Measurements from ENCODE around the gene KLHDC4.

GRCh38 chr16:87742781-87743490, 22.9 kb downstream of the KLHDC4 start:
- TF ChIP-seq CTCF (conservative IDR thresholded peaks at IDR 0.05; ENCODE audit: low read depth, low read length) (no peak), CEBPB (IDR thresholded peaks at IDR 0.05; ENCODE audit: low read depth, low read length) (no peak), POLR2A (IDR thresholded peaks at IDR 0.05; ENCODE audit: low read depth, low read length) (no peak), MAZ (IDR thresholded peaks at IDR 0.05; ENCODE audit: borderline replicate concordance, low read depth, low read length) (no peak), SMC3 (IDR thresholded peaks at IDR 0.05; ENCODE audit: low read depth, low read length) (no peak), RAD21 (IDR thresholded peaks at IDR 0.05; ENCODE audit: low read length) (no peak), NFE2L2 (IDR thresholded peaks at IDR 0.05; ENCODE audit: low read depth, low read length) (no peak), RFX5 (IDR thresholded peaks at IDR 0.05; ENCODE audit: low read depth, low read length) (no peak), ELK1 (IDR thresholded peaks at IDR 0.05; ENCODE audit: borderline replicate concordance, low read depth, low read length) (no peak), CHD1 (IDR thresholded peaks at IDR 0.05; ENCODE audit: low read depth, low read length) (no peak), MXI1 (IDR thresholded peaks at IDR 0.05; ENCODE audit: borderline replicate concordance, low read depth, low read length) (no peak), USF2 (IDR thresholded peaks at IDR 0.05; ENCODE audit: low read depth, low read length) (no peak), BHLHE40 (IDR thresholded peaks at IDR 0.05; ENCODE audit: low read depth, low read length) (no peak)

Measured in IMR-90 (cell line).